GM21619 (cell line): ENCODE measurements around the gene MYO6.
"Not testable (repeated sequence)": the region's sequence is repeated elsewhere in the genome, so short reads cannot be mapped to it uniquely, and the experiment has no call there.

Experiments
- ATAC-seq: cut with Tn5 transposase; IDR thresholded peaks from one replicate; pipeline ENCODE4 v1.9.1; 2021; ENCODE audit not compliant: unreplicated experiment

The MYO6 gene

GRCh38 chr6:75748743-75749538, at the start of gene MYO6:
Gene MYO6 (plus strand): TSS chr6:75749239. CDS start chr6:75817548, 68,309 bp downstream.
- peak; percentile 75 for ATAC-seq

GRCh38 chr6:75708334-75708733, 40.7 kb upstream of the MYO6 start:
- not testable (repeated sequence) for ATAC-seq

- no peak for ATAC-seq
Measured at GRCh38 chr6:75711173-75711572, 37.9 kb upstream of the MYO6 start.

- no peak for ATAC-seq
Measured at GRCh38 chr6:75719133-75719532, 29.9 kb upstream of the MYO6 start.

- no peak for ATAC-seq
Measured at GRCh38 chr6:75723382-75723781, 25.7 kb upstream of the MYO6 start.

- no peak for ATAC-seq
Measured at GRCh38 chr6:75727206-75727605, 21.8 kb upstream of the MYO6 start.

GRCh38 chr6:75731029-75731428, 18.0 kb upstream of the MYO6 start:
- not testable (repeated sequence) for ATAC-seq

- peak; percentile 93 for ATAC-seq
Measured at GRCh38 chr6:75735491-75736186, 13.4 kb upstream of the MYO6 start.

GRCh38 chr6:75743971-75744370, 5.1 kb upstream of the MYO6 start:
- ATAC-seq = no peak

GRCh38 chr6:75745404-75745803, 3.6 kb upstream of the MYO6 start:
- no peak for ATAC-seq

GRCh38 chr6:75746221-75746620, 2.8 kb upstream of the MYO6 start:
- no peak for ATAC-seq

GRCh38 chr6:75747152-75747992, 1.7 kb upstream of the MYO6 start:
- ATAC-seq = no peak

- ATAC-seq = no peak
Measured at GRCh38 chr6:75748003-75748742, 866 bp upstream of the MYO6 start.

- no peak for ATAC-seq
Measured at GRCh38 chr6:75751443-75751842, 2.4 kb downstream of the MYO6 start.

GRCh38 chr6:75752365-75752764, 3.3 kb downstream of the MYO6 start:
- no peak for ATAC-seq

- ATAC-seq = no peak
Measured at GRCh38 chr6:75755704-75756103, 6.7 kb downstream of the MYO6 start.

GRCh38 chr6:75757295-75757694, 8.3 kb downstream of the MYO6 start:
- no peak for ATAC-seq

- no peak for ATAC-seq
Measured at GRCh38 chr6:75758061-75758460, 9.0 kb downstream of the MYO6 start.

GRCh38 chr6:75759207-75759606, 10.2 kb downstream of the MYO6 start:
- no peak for ATAC-seq

GRCh38 chr6:75760320-75760719, 11.3 kb downstream of the MYO6 start:
- no peak for ATAC-seq

- no peak for ATAC-seq
Measured at GRCh38 chr6:75761489-75761888, 12.4 kb downstream of the MYO6 start.
